Aorta (tissue), 5 donors: ENCODE measurements around the gene NPAS3. TPM values are rescaled to one million over a fixed set of nuclear protein-coding genes. Genes with fewer than 3 reads are reported as not detected.

Experiments used
- ATAC-seq: fragments of 200-7000 bp; cut with Tn5 transposase; one replicate; pipeline ENCODE4 v1.9.1; 2022; ENCODE audit warnings: moderate library complexity; ENCODE audit not compliant: low FRiP score
- DNase-seq, 2 donors: peaks; one replicate each; pipeline ENCODE4 v3.0.0-alpha.2; 2020
- H3K27ac ChIP-seq, 2 donors: one replicate each; pipeline ENCODE4 v1.5.1; 2013; ENCODE audit warnings: low read length in 2 of 2, mild to moderate bottlenecking in 2 of 2, moderate library complexity in 2 of 2, control low read depth in 1 of 2, inconsistent platforms in 1 of 2, low read depth in 1 of 2
- H3K27me3 ChIP-seq, 2 donors: one replicate each; pipeline ENCODE4 v1.6.1; 2013; ENCODE audit warnings: control low read depth in 1 of 2, low read length in 1 of 2, mild to moderate bottlenecking in 1 of 2, moderate library complexity in 1 of 2; ENCODE audit not compliant: insufficient read depth in 2 of 2, control insufficient read depth in 1 of 2
- H3K36me3 ChIP-seq, 2 donors: one replicate each; pipeline ENCODE4 v1.6.1; 2013; ENCODE audit warnings: control low read depth in 1 of 2, low read length in 1 of 2, mild to moderate bottlenecking in 1 of 2; ENCODE audit not compliant: insufficient read depth in 2 of 2, control insufficient read depth in 1 of 2
- H3K4me1 ChIP-seq, 2 donors: one replicate each; pipeline ENCODE4 v1.6.1; 2013; ENCODE audit warnings: low read length in 2 of 2, control low read depth in 1 of 2, mild to moderate bottlenecking in 1 of 2, moderate library complexity in 1 of 2; ENCODE audit not compliant: insufficient read depth in 2 of 2, control insufficient read depth in 1 of 2
- H3K4me3 ChIP-seq, 2 donors: one replicate each; pipeline ENCODE4 v1.5.1; 2013; ENCODE audit warnings: low read length in 2 of 2, control low read depth in 1 of 2, mild to moderate bottlenecking in 1 of 2
- H3K9me3 ChIP-seq: one replicate; pipeline ENCODE4 v1.6.1; 2013; ENCODE audit warnings: mild to moderate bottlenecking, low read length; ENCODE audit not compliant: control insufficient read depth
- WGBS, 2 donors: extraction: QIAGEN DNeasy Blood & Tissue Kit; methylation state at CpG; one replicate each; pipeline ENCODE4 v1.1.7; 2013; 5-methylcytosine and 5-hydroxymethylcytosine counted together
- intact Hi-C, 2 donors: fragments of 100-400 bp; cut with DNase I; formaldehyde crosslinking; loops; one replicate each; pipeline versions ENCODE4 v1.14.2 to v1.15.0; 2022
- polyA plus RNA-seq, 2 donors: library from polyadenylated mRNA; stranded (reverse); fragments of 200-250 nt; gene quantifications; one replicate each; pipeline ENCODE4 v1.2.3, GENCODE V29; 2013
- total RNA-seq, 2 donors: library from RNA; stranded (reverse); fragmentation: NEBNext Ultra II Directional; extraction: Animal tissue kit (Norgen Biotek cat#: 25700); gene quantifications; one replicate each; pipeline ENCODE4 v1.2.1, GENCODE V29; 2021
- donor health status: healthy with polysubstance abuse.
- donor health status: Bipolar disorder and iron deficiency.
- donor health status: DM: no; HTN: no; CAD: no.
- donor health status: DM: no; HTN: no; CAD: no.
- donor health status: DM: yes; HTN: yes; CAD: no.

The NPAS3 gene
- total and polyA plus RNA-seq, 4 donors: 0.13 to 4.3 (median 0.50) TPM

DNA sequence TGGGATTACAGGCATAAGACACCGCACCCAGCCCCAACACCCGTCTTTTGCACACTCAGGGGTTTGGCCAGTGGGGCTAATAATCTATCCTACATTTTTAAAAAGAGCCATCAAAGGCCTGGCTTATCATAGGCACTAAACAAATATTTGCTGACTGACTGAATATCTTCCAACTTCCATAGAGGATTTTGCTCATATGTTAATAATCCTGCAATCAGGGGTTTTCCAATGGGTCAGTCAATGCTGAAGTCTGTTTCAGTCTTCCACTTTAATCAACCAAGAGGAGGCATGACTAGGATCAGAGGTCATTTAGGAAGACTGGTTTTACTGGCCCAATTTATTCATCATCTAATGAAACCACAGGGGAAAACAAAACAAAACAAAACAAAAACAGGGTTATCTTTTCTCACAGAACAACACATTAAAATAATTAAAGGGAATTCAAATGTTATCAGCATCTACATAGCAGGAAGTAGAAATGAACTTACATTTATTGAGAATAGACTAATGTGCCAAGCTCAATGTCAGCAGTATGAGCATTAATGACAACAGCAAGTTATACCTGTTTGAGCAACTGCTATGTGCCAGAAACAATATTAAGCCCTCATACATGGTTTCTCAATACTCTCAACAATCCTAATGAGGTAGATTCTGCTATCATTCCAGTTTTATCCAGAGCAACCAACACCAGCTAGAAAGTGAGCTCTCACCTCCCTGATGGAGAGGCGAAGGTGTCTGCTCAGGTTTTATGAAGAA is 640.0 kb downstream of the NPAS3 start:
- DNase-seq (no peak), ATAC-seq (no peak)
- H3K4me3 ChIP-seq: no peak overlapping the region
- H3K9me3 ChIP-seq: no peaks in the 10 kb centered on the region
- intact Hi-C loops: no loop called here
- 94 to 96% methylated on average over 3 of the region's 3 CpGs for WGBS, 2 donors
- no peaks in the 10 kb centered on the region for H3K4me1 ChIP-seq
- H3K27me3 ChIP-seq: no peaks in the 10 kb centered on the region
- H3K36me3 ChIP-seq: no peaks in the 10 kb centered on the region
- H3K27ac ChIP-seq: no peak overlapping the region

DNA sequence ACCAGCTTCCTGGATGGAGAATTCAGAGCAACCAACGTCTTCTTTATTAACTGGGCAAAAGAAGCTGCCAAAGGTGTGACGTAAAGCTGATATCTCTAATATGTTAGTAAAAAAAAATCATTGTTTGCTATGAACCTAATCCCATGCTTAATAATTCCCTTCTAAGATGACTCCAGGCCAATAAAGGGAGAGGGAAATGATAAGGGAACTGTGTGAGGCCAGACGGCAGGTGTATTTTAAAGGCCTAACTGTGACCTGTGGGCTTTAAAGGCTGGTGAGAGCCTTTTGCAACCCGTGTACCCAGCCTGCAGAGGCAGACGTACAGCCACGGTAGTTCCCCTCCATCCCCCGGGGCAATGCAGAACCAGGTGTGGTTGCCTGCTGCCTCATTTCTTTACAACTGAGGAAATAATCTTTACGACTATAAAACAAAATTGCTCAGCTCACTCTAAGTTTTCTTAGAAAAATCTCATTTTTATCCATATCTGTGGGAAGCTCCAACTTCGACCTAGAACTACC is 641.6 kb downstream of the NPAS3 start:
- no peaks in the 10 kb centered on the region for H3K9me3 ChIP-seq
- no peaks in the 10 kb centered on the region for H3K27me3 ChIP-seq
- 81 to 82% methylated on average over 9 of the region's 9 CpGs for whole genome bisulfite sequencing, 2 donors
- no peak overlapping the region for H3K4me3 ChIP-seq
- DNase-seq (no peak), ATAC-seq (no peak)
- intact Hi-C loops: no loop called here
- no peaks in the 10 kb centered on the region for H3K4me1 ChIP-seq
- H3K36me3 ChIP-seq: no peaks in the 10 kb centered on the region
- no peak overlapping the region for H3K27ac ChIP-seq

DNA sequence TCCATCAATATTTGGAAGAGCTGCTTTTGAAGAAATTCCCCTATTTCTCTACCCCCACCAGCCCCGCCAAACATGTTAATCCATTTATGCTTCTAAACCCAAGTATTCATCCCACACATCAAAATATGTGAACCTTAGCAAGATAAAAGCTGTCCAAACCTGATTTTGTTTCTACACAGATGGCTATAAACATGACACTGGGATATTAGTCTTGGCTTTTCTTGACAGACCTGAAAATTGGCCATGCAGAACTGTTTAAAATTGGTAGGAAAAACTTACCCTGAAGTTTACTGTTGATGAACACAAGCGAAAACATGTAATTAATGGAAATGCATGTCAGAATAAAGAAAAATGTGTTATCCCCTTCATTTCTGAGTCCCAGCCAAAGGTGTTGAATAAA is 642.2 kb downstream of the NPAS3 start:
- WGBS, 2 donors: 77 to 85% methylated on average over 2 of the region's 2 CpGs
- H3K27ac ChIP-seq: no peak overlapping the region
- no peaks in the 10 kb centered on the region for H3K27me3 ChIP-seq
- DNase-seq: no peak
- intact Hi-C loops: no loop called here
- no peaks in the 10 kb centered on the region for H3K4me1 ChIP-seq
- no peaks in the 10 kb centered on the region for H3K36me3 ChIP-seq
- ATAC-seq: no peak
- no peaks in the 10 kb centered on the region for H3K9me3 ChIP-seq
- no peak overlapping the region for H3K4me3 ChIP-seq

DNA sequence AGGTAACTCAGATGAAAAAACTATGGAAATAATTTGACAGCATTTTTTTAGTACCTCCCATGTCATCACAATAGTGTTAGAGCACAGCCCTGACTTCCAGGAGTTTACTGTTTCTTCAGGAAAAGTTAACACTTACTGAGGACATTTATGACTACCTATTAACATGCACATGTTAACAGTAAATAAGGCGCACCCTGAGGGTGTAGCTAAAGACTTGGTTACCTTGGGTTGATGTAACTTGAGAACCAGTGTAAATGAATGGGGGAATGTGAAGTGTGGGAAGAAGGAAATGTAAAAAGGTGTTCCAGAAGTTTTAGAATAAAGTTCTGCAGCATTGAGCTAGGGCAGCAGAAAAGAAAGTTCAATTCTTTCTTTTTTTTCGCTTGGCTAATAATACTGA is 646.0 kb downstream of the NPAS3 start:
- Histone ChIP-seq H3K27ac (no peak overlapping the region), H3K4me1 (no peaks in the 10 kb centered on the region), H3K27me3 (no peaks in the 10 kb centered on the region), H3K36me3 (no peaks in the 10 kb centered on the region), H3K9me3 (no peaks in the 10 kb centered on the region), H3K4me3 (no peak overlapping the region)
- DNase-seq (no peak), ATAC-seq (no peak)
- 70 to 80% methylated on average over 2 of the region's 2 CpGs for WGBS, 2 donors
- intact Hi-C loops: no loop called here

DNA sequence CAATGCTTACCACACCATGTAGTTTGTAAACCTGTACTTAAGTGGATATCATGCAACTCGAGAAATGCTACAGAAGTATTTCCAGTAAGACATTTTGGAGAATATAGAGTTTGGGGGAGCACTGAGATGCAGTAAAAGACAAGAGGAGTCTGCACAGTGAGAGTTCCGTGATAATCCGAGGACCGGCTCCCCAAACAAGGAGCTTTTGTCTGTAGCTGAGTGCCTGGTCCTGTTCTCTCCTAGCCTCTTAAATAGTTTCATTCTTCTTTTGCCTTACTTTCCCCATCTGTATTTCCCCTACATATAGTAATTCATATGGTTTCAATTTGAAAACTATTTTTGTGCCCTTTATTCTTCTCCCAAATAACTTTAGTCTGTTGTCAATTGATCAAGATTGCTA is 648.1 kb downstream of the NPAS3 start:
- ATAC-seq (no peak), DNase-seq (no peak)
- Histone ChIP-seq H3K9me3 (no peaks in the 10 kb centered on the region), H3K27ac (no peak overlapping the region), H3K4me1 (no peaks in the 10 kb centered on the region), H3K4me3 (no peak overlapping the region), H3K27me3 (no peaks in the 10 kb centered on the region), H3K36me3 (no peaks in the 10 kb centered on the region)
- 82 to 84% methylated on average over 4 of the region's 4 CpGs for WGBS, 2 donors
- intact Hi-C loops: no loop called here

DNA sequence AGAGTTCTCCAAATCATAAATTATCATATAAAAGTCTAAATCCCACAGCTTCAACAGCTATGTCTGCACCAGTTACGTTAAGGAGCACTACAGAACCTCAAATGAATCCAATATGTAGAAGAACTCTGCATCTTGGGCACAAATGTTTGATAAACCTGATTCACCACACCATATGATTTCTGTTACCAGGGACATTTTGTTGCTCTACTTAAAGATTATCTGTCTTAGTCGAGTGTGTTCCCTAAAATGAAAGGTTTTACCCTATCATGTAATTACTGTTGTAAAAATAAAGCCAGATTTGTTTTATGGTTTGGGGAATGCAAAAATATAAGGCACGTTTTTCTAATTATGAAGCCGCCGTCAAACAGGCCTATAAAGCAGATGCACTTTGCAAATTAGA is 649.1 kb downstream of the NPAS3 start:
- Histone ChIP-seq H3K27me3 (no peaks in the 10 kb centered on the region), H3K4me3 (no peak overlapping the region), H3K4me1 (no peaks in the 10 kb centered on the region), H3K36me3 (no peaks in the 10 kb centered on the region), H3K9me3 (no peaks in the 10 kb centered on the region), H3K27ac (no peak overlapping the region)
- WGBS, 2 donors: 83 to 86% methylated on average over 5 of the region's 5 CpGs
- DNase-seq (no peak), ATAC-seq (no peak)
- intact Hi-C loops: no loop called here

DNA sequence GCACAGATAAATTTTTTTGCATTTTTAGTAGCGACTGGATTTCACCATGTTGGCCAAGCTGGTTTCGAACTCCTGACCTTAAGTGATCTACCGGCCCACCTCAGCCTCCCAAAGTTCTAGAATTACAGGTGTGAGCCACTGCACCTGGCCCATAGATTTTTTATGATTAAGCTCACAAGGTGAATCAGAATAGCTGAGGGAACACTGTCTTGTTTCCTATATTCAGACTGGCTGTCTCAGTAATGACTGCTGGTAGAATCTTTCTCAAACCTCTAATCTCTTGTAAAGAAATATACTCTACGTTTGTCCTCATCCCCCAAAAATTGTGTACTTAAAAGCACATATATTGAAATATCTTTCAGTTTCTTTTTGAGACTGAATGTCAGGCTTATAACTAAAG is 650.1 kb downstream of the NPAS3 start:
- DNase-seq (no peak), ATAC-seq (no peak)
- intact Hi-C loops: no loop called here
- Histone ChIP-seq H3K36me3 (no peaks in the 10 kb centered on the region), H3K27ac (no peak overlapping the region), H3K9me3 (no peaks in the 10 kb centered on the region), H3K27me3 (no peaks in the 10 kb centered on the region), H3K4me3 (no peak overlapping the region), H3K4me1 (no peaks in the 10 kb centered on the region)
- 88 to 90% methylated on average over 4 of the region's 4 CpGs for WGBS, 2 donors

DNA sequence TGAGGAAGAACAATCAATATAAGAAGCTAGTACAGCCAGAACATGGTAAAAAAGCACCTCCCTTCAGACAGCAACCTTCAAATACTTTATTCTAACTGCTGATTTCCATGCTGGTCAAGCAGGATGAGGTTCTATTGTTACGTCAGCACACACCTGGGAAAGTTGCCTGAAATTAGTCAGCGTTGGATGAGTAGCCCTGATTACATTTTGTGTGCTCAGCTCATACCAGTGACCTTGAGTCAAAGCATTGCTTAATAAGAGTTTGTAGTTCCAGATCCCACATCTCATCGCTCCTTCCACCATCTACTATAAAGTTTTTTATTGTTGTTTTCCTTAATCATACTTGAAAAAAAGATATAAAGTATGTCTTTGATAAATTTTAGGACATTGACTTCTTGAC is 650.7 kb downstream of the NPAS3 start:
- Histone ChIP-seq H3K36me3 (no peaks in the 10 kb centered on the region), H3K9me3 (no peaks in the 10 kb centered on the region), H3K27ac (no peak overlapping the region), H3K4me3 (no peak overlapping the region), H3K4me1 (no peaks in the 10 kb centered on the region), H3K27me3 (no peaks in the 10 kb centered on the region)
- intact Hi-C loops: no loop called here
- WGBS, 2 donors: 65 to 70% methylated on average over 3 of the region's 3 CpGs
- no peak for DNase-seq
- no peak for ATAC-seq

DNA sequence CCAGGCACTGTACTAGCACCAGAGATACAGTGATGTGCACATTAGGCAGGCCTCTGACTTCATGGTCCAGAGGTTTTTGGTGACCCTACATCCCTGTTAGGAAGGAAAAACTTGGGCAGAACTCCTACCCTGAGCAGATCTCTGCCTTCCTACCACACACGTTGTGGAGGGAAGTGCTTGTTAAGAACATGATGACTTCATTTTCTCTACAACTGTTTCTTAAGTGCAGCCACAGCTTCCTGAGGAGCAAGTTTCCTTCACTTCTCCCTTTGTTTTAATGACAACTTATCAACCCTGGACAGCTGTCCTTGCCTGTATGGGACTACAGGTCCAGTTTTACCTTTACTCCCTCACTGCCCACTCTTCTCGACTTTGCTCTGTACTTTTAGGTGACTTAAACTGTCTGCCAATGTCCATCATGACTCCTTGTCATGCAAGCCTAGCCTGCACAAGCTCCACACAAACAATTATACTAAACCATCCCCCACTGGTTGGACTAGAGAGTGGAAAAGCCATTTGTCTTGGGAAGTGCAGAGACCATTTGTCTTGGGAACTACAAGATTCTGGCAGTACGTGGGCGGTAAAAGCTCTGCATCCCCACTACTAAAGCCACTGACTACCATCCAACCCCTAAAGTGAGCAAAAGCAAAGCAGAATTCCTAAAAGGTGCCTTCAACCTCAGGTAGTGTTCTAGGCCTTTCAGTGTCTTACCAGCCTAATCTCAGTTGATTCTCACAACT is 652.4 kb downstream of the NPAS3 start:
- H3K4me3 ChIP-seq: no peak overlapping the region
- no peaks in the 10 kb centered on the region for H3K36me3 ChIP-seq
- H3K27me3 ChIP-seq: no peaks in the 10 kb centered on the region
- H3K27ac ChIP-seq: no peak overlapping the region
- WGBS, 2 donors: 58 to 67% methylated on average over 4 of the region's 4 CpGs
- no peaks in the 10 kb centered on the region for H3K4me1 ChIP-seq
- intact Hi-C loops: no loop called here
- ATAC-seq (no peak), DNase-seq (no peak)
- no peaks in the 10 kb centered on the region for H3K9me3 ChIP-seq
